Peyer's patch (tissue), 4 donors: ENCODE results near the gene FAM151A.

Source experiments
- POLR2A ChIP-seq, 2 donors: fragments of 450-650 bp; IDR thresholded peaks; one replicate each; pipeline ENCODE4 v1.5.1; 2017; ENCODE audit warnings: antibody characterized with exemption in 2 of 2, mild to moderate bottlenecking in 2 of 2, moderate library complexity in 2 of 2
- TF ChIP-seq, protein P1 (sequence below), 6 experiments: fragments of 450-650 bp in 4 of 6; fragments of 200-600 bp in 2 of 6; sonication (generic) in 1 of 6; IDR thresholded peaks; one replicate each; pipeline ENCODE4 v1.5.1; 2017 to 2019; ENCODE audit warnings: antibody characterized with exemption in 6 of 6, mild to moderate bottlenecking in 3 of 6, moderate library complexity in 1 of 6

DNA sequence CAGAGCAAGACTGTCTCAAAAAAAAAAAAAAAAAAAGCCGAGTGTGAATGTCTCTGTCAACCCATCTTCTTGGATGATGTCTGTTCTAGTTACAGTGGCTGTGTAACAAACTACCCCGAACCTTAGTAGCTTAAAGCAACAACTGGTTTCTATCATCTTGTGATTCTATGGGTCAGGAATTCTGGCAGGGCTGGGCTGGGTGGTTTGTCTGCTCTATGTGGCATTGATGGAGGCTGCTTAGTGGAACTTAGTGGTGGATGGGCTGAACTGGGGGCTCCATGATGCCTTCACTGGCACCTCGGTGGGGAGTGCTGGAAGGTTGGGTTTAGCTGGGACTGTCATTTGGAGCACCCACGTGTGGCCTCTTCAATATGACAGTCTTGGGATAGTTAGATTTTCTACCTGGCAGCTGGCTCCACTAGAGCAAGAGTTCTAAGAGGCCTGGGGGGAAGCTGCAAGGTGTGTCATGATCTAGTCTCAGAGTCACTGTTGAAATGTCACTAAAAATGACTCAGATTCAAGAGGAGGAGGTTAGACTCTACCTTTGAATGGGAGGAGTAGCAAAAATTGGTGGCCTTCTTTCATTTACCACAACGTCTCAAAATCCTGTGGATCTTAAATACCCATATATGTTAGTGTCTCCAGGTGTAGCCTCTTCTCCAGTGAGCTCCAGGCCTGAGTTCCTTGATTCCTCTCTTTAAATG is 56.7 kb downstream of the FAM151A start:
- TF ChIP-seq, protein P1, sequence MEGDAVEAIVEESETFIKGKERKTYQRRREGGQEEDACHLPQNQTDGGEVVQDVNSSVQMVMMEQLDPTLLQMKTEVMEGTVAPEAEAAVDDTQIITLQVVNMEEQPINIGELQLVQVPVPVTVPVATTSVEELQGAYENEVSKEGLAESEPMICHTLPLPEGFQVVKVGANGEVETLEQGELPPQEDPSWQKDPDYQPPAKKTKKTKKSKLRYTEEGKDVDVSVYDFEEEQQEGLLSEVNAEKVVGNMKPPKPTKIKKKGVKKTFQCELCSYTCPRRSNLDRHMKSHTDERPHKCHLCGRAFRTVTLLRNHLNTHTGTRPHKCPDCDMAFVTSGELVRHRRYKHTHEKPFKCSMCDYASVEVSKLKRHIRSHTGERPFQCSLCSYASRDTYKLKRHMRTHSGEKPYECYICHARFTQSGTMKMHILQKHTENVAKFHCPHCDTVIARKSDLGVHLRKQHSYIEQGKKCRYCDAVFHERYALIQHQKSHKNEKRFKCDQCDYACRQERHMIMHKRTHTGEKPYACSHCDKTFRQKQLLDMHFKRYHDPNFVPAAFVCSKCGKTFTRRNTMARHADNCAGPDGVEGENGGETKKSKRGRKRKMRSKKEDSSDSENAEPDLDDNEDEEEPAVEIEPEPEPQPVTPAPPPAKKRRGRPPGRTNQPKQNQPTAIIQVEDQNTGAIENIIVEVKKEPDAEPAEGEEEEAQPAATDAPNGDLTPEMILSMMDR (IDR thresholded peaks at IDR 0.05), result no peak
- no peak for TF ChIP-seq POLR2A (IDR thresholded peaks at IDR 0.05)
